HCT116 (cell line): Measurements from ENCODE around the gene NFS1. TPM values are rescaled to one million over a fixed set of nuclear protein-coding genes. Genes with fewer than 3 reads are reported as not detected.

Source experiments
- ATAC-seq: fragments of 200-7000 bp; cut with Tn5 transposase; 2 replicates; pipeline ENCODE4 v1.9.1; 2020; ENCODE audit warnings: mild to moderate bottlenecking, moderate library complexity
- BruUV-seq: library from RNA; stranded (reverse); fragments of 400-500 nt; replicated peaks from 2 replicates; lab custom pipeline; 2021; lab: Mats Ljungman, UMichigan
- CTCF ChIA-PET: fragments of 300-600 bp; sonication (Branson Sonifier 250); formaldehyde crosslinking; loops from one replicate; lab custom pipeline; 2021; ENCODE audit warnings: antibody characterized with exemption; lab: Charles Lee
- POLR2A ChIA-PET: fragments of 300-600, 350-600 bp; sonication (Branson Sonifier 250); formaldehyde crosslinking; loops from one replicate; lab custom pipeline; 2021; ENCODE audit warnings: antibody characterized with exemption; lab: Charles Lee
- RAD21 ChIA-PET, 2 experiments: fragments of 300-600 bp; sonication (Branson Sonifier 250); formaldehyde crosslinking; loops; one replicate each; lab custom pipeline; 2023; ENCODE audit warnings: low total read pairs in 2 of 2; ENCODE audit not compliant: uncharacterized antibody in 2 of 2, unreplicated experiment in 2 of 2, low non-redundant PET in 1 of 2; lab: Charles Lee
- DNase-seq: peaks from one replicate; pipeline ENCODE4 v3.0.0-alpha.2; 2010; ENCODE audit warnings: low read depth, low spot score
- H2AFZ ChIP-seq: fragments of 200-600 bp; shearing (Covaris generic), sonication (generic); 2 replicates; pipeline ENCODE4 v1.6.1; 2017; ENCODE audit warnings: low read depth, mixed run types, mixed read lengths, antibody characterized with exemption, low read length; ENCODE audit not compliant: poor library complexity, severe bottlenecking
- H3K27ac ChIP-seq: 2 replicates; pipeline ENCODE4 v1.5.1; 2012; ENCODE audit warnings: low read depth, low read length
- H3K27me3 ChIP-seq: fragments of 200-600 bp; sonication (generic); 2 replicates; pipeline ENCODE4 v1.6.1; 2016; ENCODE audit warnings: mixed run types, low read length, mixed read lengths; ENCODE audit not compliant: insufficient read depth
- H3K36me3 ChIP-seq, 2 experiments: fragments of 200-500 bp in 1 of 2; fragments of 200-600 bp in 1 of 2; sonication (Bioruptor generic) in 1 of 2; sonication (generic) in 1 of 2; 2 replicates each; pipeline versions ENCODE4 v1.5.1 to v1.6.1; 2014 to 2016; ENCODE audit warnings: low read length in 2 of 2, inconsistent platforms in 1 of 2, mixed read lengths in 1 of 2, mixed run types in 1 of 2; ENCODE audit not compliant: insufficient read depth in 2 of 2, control insufficient read depth in 1 of 2
- H3K4me1 ChIP-seq, 2 experiments: fragments of 200-600 bp in 1 of 2; sonication (generic) in 1 of 2; 2 replicates each; pipeline versions ENCODE4 v1.5.1 to v1.6.1; 2012 to 2017; ENCODE audit warnings: low read length in 2 of 2, inconsistent platforms in 1 of 2, mild to moderate bottlenecking in 1 of 2, mixed read lengths in 1 of 2, mixed run types in 1 of 2, moderate library complexity in 1 of 2; ENCODE audit not compliant: insufficient read depth in 2 of 2, control insufficient read depth in 1 of 2
- H3K4me2 ChIP-seq: fragments of 200-600 bp; sonication (generic); 2 replicates; pipeline ENCODE4 v1.6.1; 2017; ENCODE audit warnings: mixed run types, low read length, mixed read lengths
- H3K4me3 ChIP-seq, 2 experiments: fragments of 200-600 bp in 1 of 2; sonication (generic) in 1 of 2; replicated peaks in 1 of 2; 2 replicates each; pipeline ENCODE4 v1.5.1; 2011 to 2016; ENCODE audit warnings: low read length in 2 of 2, control low read depth in 1 of 2, low read depth in 1 of 2, mild to moderate bottlenecking in 1 of 2, mixed read lengths in 1 of 2, mixed run types in 1 of 2
- H3K79me2 ChIP-seq: fragments of 200-600 bp; sonication (generic); 2 replicates; pipeline ENCODE4 v1.6.1; 2017; ENCODE audit warnings: mild to moderate bottlenecking, mixed run types, low read length, moderate library complexity, mixed read lengths; ENCODE audit not compliant: insufficient read depth
- H3K9ac ChIP-seq: fragments of 200-600 bp; sonication (generic); 2 replicates; pipeline ENCODE4 v1.6.1; 2016; ENCODE audit warnings: low read length, mixed read lengths
- H3K9me2 ChIP-seq: fragments of 200-600 bp; sonication (generic), shearing (Covaris generic); 2 replicates; pipeline ENCODE4 v1.6.1; 2017; ENCODE audit warnings: mixed run types, mild to moderate bottlenecking, moderate library complexity; ENCODE audit not compliant: insufficient read depth
- H3K9me3 ChIP-seq, 2 experiments: fragments of 200-500 bp in 1 of 2; fragments of 200-600 bp in 1 of 2; sonication (Bioruptor generic) in 1 of 2; sonication (generic) in 1 of 2; 2 replicates each; pipeline ENCODE4 v1.6.1; 2014 to 2017; ENCODE audit warnings: low read length in 2 of 2, mixed read lengths in 2 of 2, inconsistent platforms in 1 of 2, low read depth in 1 of 2, mild to moderate bottlenecking in 1 of 2, mixed run types in 1 of 2, moderate library complexity in 1 of 2; ENCODE audit not compliant: control insufficient read depth in 1 of 2, insufficient read depth in 1 of 2
- H4K20me1 ChIP-seq: fragments of 200-600 bp; sonication (generic), shearing (Covaris generic); 2 replicates; pipeline ENCODE4 v1.6.1; 2017; ENCODE audit warnings: mixed run types, mild to moderate bottlenecking, moderate library complexity; ENCODE audit not compliant: insufficient read depth
- CBX3 ChIP-seq: IDR thresholded peaks from 2 replicates; pipeline ENCODE4 v1.6.1; 2012; ENCODE audit warnings: low read depth
- EGR1 ChIP-seq: IDR thresholded peaks from 2 replicates; pipeline ENCODE4 v1.6.1; 2012; ENCODE audit warnings: low read depth
- ELF1 ChIP-seq: IDR thresholded peaks from 2 replicates; pipeline ENCODE4 v1.6.1; 2012; ENCODE audit warnings: low read depth, borderline replicate concordance
- EZH2 ChIP-seq: fragments of 200-600 bp; sonication (generic); IDR thresholded peaks from 2 replicates; pipeline ENCODE4 v1.6.1; 2017; ENCODE audit warnings: antibody characterized with exemption, mixed run types
- EZH2phosphoT487 ChIP-seq: fragments of 200-600 bp; IDR thresholded peaks from 2 replicates; pipeline ENCODE4 v1.6.1; 2018; ENCODE audit warnings: antibody characterized with exemption, borderline replicate concordance
- JUND ChIP-seq: IDR thresholded peaks from 2 replicates; pipeline ENCODE4 v1.6.1; 2012
- MAX ChIP-seq: IDR thresholded peaks from 2 replicates; pipeline ENCODE4 v1.6.1; 2012
- POLR2A ChIP-seq: IDR thresholded peaks from 2 replicates; pipeline ENCODE4 v1.7.0; 2011; ENCODE audit warnings: borderline replicate concordance; ENCODE audit not compliant: insufficient read depth, insufficient read length; ENCODE audit errors: extremely low read depth
- RAD21 ChIP-seq: IDR thresholded peaks from 2 replicates; pipeline ENCODE4 v1.6.1; 2012; ENCODE audit warnings: low read depth, mild to moderate bottlenecking
- REST ChIP-seq: IDR thresholded peaks from 2 replicates; pipeline ENCODE4 v1.6.1; 2012; ENCODE audit warnings: low read depth
- TCF7L2 ChIP-seq: IDR thresholded peaks from 2 replicates; pipeline ENCODE4 v1.7.0; 2011; ENCODE audit warnings: borderline replicate concordance, inconsistent platforms; ENCODE audit not compliant: insufficient read depth, insufficient read length; ENCODE audit errors: extremely low read depth
- ZFX ChIP-seq: fragments of 450-650 bp; IDR thresholded peaks from 2 replicates; pipeline ENCODE4 v1.6.1; 2017
- intact Hi-C: fragments of 100-400 bp; cut with micrococcal nuclease; formaldehyde crosslinking; loops from 2 replicates; pipeline ENCODE4 v1.10.0; 2022
- total RNA-seq: library from RNA; stranded (reverse); gene quantifications from one replicate; pipeline ENCODE4 v1.2.1, GENCODE V29; 2021; ENCODE audit not compliant: unreplicated experiment

Gene NFS1
- total RNA-seq, 1 experiment from 2014 or later: 33.9 TPM

- TF ChIP-seq REST (no peak), CBX3 (no peak)
Measured at GRCh38 chr20:35626386-35627001, 72.7 kb downstream of the NFS1 start (continued).

- no peaks in the 10 kb centered on the region for H3K4me1 ChIP-seq
- H3K27ac ChIP-seq: no peak overlapping the region
- no peak for DNase-seq
- no peaks in the 10 kb centered on the region for H3K27me3 ChIP-seq
- intact Hi-C loops: no loop called here
- no peaks in the 10 kb centered on the region for H4K20me1 ChIP-seq
- TF ChIP-seq POLR2A: no peak
- TF ChIP-seq ZFX: no peak
- no peak for TF ChIP-seq ELF1
- no peak for TF ChIP-seq EZH2phosphoT487
- TF ChIP-seq JUND: no peak
- TF ChIP-seq TCF7L2: no peak
- TF ChIP-seq RAD21: no peak
- TF ChIP-seq EGR1: no peak
- no peak for TF ChIP-seq EZH2
- no peak for TF ChIP-seq MAX
- H3K4me3 ChIP-seq: no peak overlapping the region
- ChIA-PET POLR2A (no interaction called here), RAD21 (no interaction called here), CTCF (no interaction called here)
- H3K4me2 ChIP-seq: no peak overlapping the region
- H2AFZ ChIP-seq: no peak overlapping the region
- H3K79me2 ChIP-seq: no peaks in the 10 kb centered on the region
- no peaks in the 10 kb centered on the region for H3K9me2 ChIP-seq
- H3K36me3 ChIP-seq: peaks cover 34 to 35% of the 10 kb centered on the region in 2 experiments; a peak in 3 of 4 replicates
- BruUV-seq: no TSS peak
- ATAC-seq: no peak
- H3K9ac ChIP-seq: no peak overlapping the region
- no peaks in the 10 kb centered on the region for H3K9me3 ChIP-seq
Measured at GRCh38 chr20:35625584-35626385, 73.4 kb downstream of the NFS1 start.
